GM20000 (cell line): ENCODE results near the gene SEZ6.

Experiments
- DNase-seq: peaks from one replicate; pipeline ENCODE4 v3.0.0; 2012; ENCODE audit warnings: low spot score
- CTCF ChIP-seq: IDR thresholded peaks from 2 replicates; pipeline ENCODE4 v1.5.1; 2012; ENCODE audit warnings: mild to moderate bottlenecking, control low read depth; ENCODE audit errors: extremely low read depth, missing control alignments

The SEZ6 gene

GRCh38 chr17:29019475-29020181, 13.8 kb upstream of the SEZ6 start:
- no peak for DNase-seq
- no peak for TF ChIP-seq CTCF

GRCh38 chr17:29018788-29019474, 13.1 kb upstream of the SEZ6 start:
- TF ChIP-seq CTCF = no peak
- no peak for DNase-seq

GRCh38 chr17:29016345-29017210, 10.7 kb upstream of the SEZ6 start:
- no peak for TF ChIP-seq CTCF
- DNase-seq = no peak

GRCh38 chr17:29014716-29015115, 8.9 kb upstream of the SEZ6 start:
- no peak for TF ChIP-seq CTCF
- no peak for DNase-seq

- no peak for DNase-seq
Measured at GRCh38 chr17:29012535-29012934, 6.7 kb upstream of the SEZ6 start.

GRCh38 chr17:29010586-29010985, 4.8 kb upstream of the SEZ6 start:
- no peak for DNase-seq
- TF ChIP-seq CTCF = no peak

More at GRCh38 chr17:29012535-29012934, 6.7 kb upstream of the SEZ6 start:
- no peak for TF ChIP-seq CTCF

- no peak for DNase-seq
- no peak for TF ChIP-seq CTCF
Measured at GRCh38 chr17:29010129-29010528, 4.3 kb upstream of the SEZ6 start.
